ENCODE results near the gene CLEC14A.

The CLEC14A gene

DNA sequence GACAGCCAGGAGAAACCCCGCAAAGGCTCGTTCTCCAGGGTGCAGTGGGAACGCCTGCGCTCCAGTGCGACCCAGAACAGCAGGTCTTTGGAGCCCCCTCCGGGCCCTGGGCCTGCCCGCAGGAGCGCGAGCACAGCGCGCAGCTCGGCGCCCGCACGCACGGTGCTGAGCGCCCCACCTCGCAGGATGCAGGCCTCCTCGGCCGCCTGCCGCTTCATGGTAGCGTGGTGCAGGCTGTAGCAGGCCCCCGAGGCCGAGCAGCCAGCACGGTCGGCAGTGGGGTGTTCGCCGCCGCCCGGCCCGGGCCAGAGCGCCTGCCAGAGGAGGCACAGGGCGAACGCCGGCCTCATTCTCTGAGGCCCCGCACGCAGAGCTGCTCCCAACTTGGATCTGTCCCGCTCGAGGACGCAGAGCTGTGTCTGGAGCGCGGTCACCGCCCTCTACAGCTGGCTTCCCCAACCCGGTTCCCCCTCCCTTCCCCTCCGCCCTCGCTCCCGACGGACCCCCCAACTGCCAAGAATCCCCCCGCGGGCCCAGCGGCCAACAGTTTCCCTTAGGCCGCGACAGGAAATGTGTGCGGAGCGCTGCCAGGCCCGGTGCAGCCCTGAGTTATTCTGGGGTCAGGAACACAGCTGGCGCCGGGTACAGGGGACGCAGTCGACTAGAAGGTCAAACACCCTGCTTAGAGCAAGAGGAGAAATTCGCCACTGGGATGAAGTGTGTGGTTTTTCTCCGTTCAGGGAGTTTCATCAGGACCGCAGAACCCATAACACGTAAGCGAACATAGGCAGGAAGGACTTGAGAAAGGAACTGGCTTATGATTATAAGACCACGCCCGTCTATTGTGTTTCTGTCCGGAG, at the start of gene CLEC14A:
Gene CLEC14A, minus strand, starts transcription at position 421 of the 860 bp plus-strand sequence. Its CDS starts 71 bp downstream, at position 350.
- no peak for DNase-seq

GRCh38 chr14:38302966-38303365, 47.1 kb upstream of the CLEC14A start:
- DNase-seq, result no peak

DNA sequence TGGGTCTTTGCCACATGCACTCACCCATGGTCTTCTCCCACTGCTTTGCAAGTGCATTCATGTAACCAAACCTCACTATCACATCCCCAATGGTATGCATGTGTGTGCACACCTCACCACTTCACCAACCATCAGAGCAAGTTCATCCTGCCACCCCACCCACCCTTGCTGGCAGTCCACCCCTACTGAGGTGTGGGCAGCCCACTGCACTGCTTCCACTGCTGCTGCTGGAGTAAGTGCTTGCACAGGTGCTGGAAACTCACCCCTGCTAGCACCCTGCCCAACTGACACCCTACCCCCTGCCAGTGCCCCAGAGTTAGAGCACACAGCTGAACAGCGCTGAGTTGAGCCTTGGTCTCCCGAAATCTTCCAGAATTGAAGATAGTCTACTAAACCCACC, 46.1 kb upstream of the CLEC14A start:
- DNase-seq, result no peak

DNA sequence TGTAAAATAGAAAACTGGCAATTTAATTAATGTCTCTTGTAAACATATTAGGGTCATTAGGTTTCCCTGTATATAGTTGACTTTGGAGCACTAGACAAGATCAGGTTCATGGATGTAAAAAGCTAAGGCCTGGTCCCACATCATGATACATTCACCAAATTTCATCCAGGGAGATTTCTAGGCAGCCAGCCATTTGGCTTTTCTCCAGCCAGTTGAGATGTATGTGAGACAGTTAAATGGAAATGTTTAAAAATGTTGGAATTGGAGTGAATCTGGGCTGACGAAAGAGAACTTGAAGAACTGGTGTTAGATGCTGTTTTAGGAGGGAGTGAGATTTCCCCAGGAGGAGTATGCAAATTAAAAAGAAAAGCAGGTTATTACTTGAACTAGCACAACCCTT, 41.8 kb upstream of the CLEC14A start:
- no peak for DNase-seq

GRCh38 chr14:38291681-38292467, 36.0 kb upstream of the CLEC14A start:
- no peak for DNase-seq

- DNase-seq, result no peak
Measured at GRCh38 chr14:38290601-38291188, 34.8 kb upstream of the CLEC14A start.

DNA sequence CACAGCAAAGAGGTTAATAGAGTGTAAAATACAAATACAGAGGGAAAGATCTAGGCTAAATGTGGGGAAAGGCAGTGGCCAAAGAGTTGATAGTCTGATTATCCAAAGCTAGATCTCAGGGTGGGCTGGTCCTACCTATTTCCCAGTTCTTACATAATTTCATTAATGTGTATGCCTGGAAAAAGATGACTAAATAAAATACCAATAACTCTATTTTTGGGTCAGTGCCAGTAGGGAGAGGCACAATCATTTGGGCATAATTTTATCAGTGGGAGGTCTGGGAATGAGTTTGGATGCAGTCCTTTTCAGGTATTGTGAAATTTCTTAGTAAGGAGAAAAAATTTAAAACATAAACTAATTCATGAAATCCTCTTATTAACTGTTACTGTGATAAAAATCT, 30.6 kb upstream of the CLEC14A start:
- no peak for DNase-seq

DNA sequence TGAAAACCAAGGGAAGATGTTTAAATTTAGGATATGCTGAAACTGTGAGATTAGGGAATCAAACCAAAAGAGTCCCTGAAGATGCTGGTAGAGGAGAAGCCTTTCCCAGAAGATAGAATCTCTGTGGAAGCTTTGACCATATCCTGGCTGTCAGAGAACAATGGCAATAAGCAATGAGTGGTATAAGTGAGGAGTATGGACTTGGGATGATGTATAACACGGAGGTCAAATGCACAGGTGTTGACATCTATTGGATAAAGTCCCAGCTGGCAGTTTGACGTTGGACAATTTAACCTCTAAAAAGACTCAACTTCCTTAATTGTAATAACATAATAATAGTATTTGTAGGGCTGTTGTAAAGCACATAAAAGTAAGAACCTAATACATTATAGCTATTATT, 30.1 kb upstream of the CLEC14A start:
- DNase-seq, result no peak

DNA sequence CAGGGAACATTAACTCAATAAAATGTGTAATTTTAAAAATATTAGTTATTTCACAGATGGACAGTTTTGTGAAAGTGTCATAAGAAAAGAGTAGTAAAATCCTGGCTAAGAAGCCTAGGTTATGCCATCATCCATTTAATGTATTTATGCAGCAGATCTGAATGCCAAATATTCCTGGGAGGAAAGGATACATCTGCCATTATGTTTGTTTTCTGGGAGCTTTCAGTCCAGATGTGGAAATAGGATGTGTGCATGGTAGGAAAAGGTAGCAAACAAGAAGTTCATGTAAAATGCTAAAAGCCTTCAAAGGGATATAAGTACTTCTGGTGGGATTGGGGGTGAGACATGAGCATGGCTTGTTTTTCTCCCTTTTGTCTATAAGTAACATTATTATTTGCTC, 27.0 kb upstream of the CLEC14A start:
- no peak for DNase-seq

- DNase-seq, result no peak
Measured at GRCh38 chr14:38280081-38280480, 24.2 kb upstream of the CLEC14A start.

DNA sequence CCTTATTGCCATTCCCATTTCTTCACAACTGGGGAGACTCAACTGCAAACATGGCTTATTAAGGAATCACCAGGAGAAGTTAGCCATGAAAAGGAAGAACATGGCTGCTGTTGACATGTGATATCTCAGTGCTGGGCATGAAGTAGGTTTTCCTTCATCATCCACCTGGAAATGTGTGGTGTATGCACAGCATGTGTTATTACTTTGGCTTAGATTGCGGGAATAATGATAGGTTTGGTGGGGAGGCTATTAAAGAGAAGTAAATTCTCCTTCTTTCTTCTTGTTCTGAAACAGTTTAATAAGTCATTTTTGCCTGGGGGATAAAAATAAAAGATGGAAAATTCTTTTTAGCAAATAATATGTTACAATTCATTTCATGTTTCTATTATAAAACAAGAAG, 23.7 kb upstream of the CLEC14A start:
- DNase-seq, result no peak

- DNase-seq, result no peak
Measured at GRCh38 chr14:38278035-38278434, 22.1 kb upstream of the CLEC14A start.

GRCh38 chr14:38262844-38263243, 7.0 kb upstream of the CLEC14A start:
- DNase-seq, result no peak

GRCh38 chr14:38261620-38262019, 5.7 kb upstream of the CLEC14A start:
- no peak for DNase-seq

- no peak for DNase-seq
Measured at GRCh38 chr14:38257507-38257906, 1.6 kb upstream of the CLEC14A start.

- DNase-seq, result no peak
Measured at GRCh38 chr14:38256533-38256840, 594 bp upstream of the CLEC14A start.

- DNase-seq, result no peak
Measured at GRCh38 chr14:38255408-38255672, 553 bp downstream of the CLEC14A start.

DNA sequence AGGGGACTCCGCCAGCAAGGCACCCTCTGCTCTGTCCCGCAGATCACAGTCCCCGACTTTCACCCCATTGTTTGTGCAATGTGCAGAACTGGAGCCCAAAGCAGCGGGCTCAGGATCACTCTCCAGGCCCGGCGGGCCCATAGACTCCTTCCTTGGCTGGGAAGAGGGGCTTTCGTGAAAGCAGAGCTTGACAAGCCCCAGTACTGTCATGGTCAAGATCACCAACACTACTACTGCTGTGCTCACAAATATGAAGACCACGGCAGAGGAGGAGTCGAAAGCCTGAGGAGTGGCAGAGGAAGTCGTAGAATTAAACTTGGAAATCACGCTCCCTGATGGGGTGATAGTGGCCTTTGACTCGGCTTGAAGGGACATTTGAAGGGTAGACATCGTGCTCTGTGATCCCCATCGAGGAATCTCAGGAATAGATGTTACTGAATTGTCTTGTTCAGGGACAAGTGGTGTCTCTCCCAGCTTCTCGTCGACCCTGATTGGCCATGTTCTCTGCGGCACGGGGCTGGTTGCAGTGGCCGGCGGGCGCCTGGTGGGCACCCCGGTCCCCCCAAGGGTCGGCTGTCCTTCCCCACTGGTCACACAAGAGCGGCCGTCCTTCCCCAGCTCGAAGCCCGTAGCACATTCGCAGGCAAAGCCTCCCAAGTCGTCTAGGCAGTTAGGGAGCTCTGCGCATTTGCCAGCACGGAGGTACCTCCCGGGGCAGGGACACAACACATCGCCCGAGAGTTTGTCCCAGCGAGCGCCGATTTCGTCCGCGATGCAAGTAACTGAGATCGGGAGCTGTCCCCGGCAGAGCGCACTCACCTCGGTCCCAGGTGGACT, 1.1 kb downstream of the CLEC14A start:
- DNase-seq, result no peak

DNA sequence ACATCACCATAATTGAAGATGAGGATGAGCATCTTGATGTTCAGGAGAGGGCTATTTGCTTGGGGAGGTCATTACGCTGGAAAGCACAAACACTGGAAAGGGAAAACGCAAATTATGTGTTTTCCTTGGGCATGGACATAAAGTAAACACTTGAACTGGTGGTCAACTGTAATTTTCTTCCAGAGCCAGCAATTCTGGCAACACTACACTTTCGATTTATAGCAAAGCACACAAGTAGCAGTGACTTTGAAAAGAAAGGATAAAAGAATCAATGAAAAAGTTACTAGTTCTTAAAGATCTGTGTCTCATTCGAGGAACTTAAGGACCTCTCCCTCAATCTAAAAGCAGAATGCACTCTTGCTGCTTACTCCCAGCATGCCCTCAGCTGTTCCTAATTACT, 2.2 kb downstream of the CLEC14A start:
- no peak for DNase-seq

GRCh38 chr14:38252066-38252710, 3.7 kb downstream of the CLEC14A start:
- DNase-seq, result no peak

DNA sequence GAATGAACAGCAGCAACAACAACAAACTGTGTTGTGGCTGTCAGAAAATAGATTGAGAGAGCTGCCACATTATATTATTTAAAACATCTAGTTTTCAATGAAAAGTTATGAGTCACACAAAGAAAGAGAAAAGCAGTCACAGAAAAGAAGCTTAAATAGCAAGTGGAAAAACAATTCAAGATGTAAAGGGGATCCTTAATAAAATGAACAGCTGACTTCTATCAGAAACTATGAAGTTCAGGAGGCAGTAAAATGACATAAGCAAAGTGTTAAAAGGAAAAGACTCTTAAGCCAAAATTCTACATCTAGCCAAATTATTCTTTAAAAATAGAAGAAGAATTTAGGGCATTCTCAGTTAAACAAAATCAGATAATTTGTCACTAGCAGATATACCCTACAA, 5.6 kb downstream of the CLEC14A start:
- no peak for DNase-seq

DNA sequence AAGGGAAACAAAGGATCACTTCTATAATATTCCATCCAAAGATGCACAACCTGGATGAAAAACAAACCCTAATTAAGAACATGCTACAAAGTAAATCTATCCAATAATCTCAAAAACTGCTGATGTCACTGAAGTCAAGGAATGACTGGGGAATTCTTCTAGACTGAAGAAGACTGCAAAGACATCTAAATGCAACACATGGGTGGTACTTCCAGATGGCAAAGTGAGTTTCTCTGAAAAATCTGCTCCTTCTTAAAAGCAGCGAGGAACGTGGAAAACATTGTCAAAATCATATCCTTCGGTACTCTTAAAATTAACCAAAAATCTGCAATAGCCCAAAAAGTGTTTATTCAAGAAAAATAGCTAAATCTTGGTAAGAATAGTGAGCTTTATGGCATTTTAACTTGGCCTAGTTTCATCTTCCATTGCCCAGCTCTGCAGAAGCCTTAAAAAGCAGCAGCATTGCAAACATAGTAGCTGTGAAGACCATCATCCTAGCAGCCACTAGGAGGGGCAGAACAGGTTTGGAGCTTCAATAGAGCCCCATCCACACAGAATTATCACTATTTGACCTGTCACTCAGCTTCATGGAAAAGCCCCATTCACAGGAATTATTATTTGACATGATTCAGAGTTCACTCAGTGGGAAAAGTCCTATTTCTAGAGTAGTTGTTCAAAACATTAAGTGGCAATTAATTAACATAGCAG, 7.4 kb downstream of the CLEC14A start:
- DNase-seq, result no peak

Measured in activated T-cell treated with anti-CD3 and anti-CD28 coated beads for 4 hours (primary cell).